Stomach (tissue), 9 donors: ENCODE results near the gene CHST7. TPM values are rescaled to one million over a fixed set of nuclear protein-coding genes. Genes with fewer than 3 reads are reported as not detected.

ENCODE experiments used
- DNase-seq, 2 donors: peaks; one replicate each; pipeline versions ENCODE4 v3.0.0 to v3.0.0-alpha.2; 2013 to 2019
- H3K27ac ChIP-seq, 5 donors: fragments of 200-600 bp in 4 of 5; sonication (generic) in 4 of 5; one replicate each; pipeline ENCODE4 v1.5.1; 2013 to 2019; ENCODE audit warnings: mild to moderate bottlenecking in 1 of 5, moderate library complexity in 1 of 5
- H3K27me3 ChIP-seq, 3 donors: fragments of 200-600 bp; sonication (generic); one replicate each; pipeline ENCODE4 v1.5.1; 2017 to 2019; ENCODE audit warnings: mixed run types in 1 of 3
- H3K36me3 ChIP-seq, 4 donors: fragments of 200-600 bp; sonication (generic); 1 replicate in 3 of 4; 2 replicates in 1 of 4; pipeline ENCODE4 v1.5.1; 2016 to 2019
- H3K4me1 ChIP-seq, 4 donors: fragments of 200-600 bp; sonication (generic); one replicate each; pipeline ENCODE4 v1.5.1; 2016 to 2019
- H3K4me3 ChIP-seq, 4 donors: fragments of 200-600 bp; sonication (generic) in 3 of 4; one replicate each; pipeline ENCODE4 v1.5.1; 2016 to 2019; ENCODE audit warnings: mild to moderate bottlenecking in 1 of 4
- H3K9me3 ChIP-seq, 4 donors: fragments of 200-600 bp; sonication (generic); one replicate each; pipeline ENCODE4 v1.5.1; 2016 to 2019
- CTCF ChIP-seq, 7 experiments: fragments of 450-650 bp in 4 of 7; fragments of 200-600 bp in 3 of 7; sonication (generic) in 3 of 7; IDR thresholded peaks; one replicate each; pipeline ENCODE4 v1.5.1; 2016 to 2019; ENCODE audit warnings: antibody characterized with exemption in 7 of 7, control low read depth in 2 of 7, mild to moderate bottlenecking in 1 of 7
- EP300 ChIP-seq: sonication (generic); formaldehyde crosslinking; IDR thresholded peaks from one replicate; pipeline ENCODE4 v1.6.1; 2017; ENCODE audit warnings: antibody characterized with exemption
- POLR2A ChIP-seq, 4 donors: fragments of 450-650 bp; IDR thresholded peaks; one replicate each; pipeline ENCODE4 v1.6.1; 2016; ENCODE audit warnings: antibody characterized with exemption in 4 of 4, control low read depth in 2 of 4, mild to moderate bottlenecking in 1 of 4, moderate library complexity in 1 of 4
- POLR2AphosphoS5 ChIP-seq, 3 donors: sonication (generic); formaldehyde crosslinking; IDR thresholded peaks; one replicate each; pipeline ENCODE4 v1.6.1; 2016; ENCODE audit warnings: antibody characterized with exemption in 3 of 3
- WGBS, 5 donors: extraction: QIAGEN DNeasy Blood & Tissue Kit in 3 of 5; methylation state at CpG; one replicate each; pipeline versions ENCODE4 v1.1.5 to v1.1.7; 2013 to 2018; 5-methylcytosine and 5-hydroxymethylcytosine counted together
- intact Hi-C: fragments of 100-400 bp; cut with DNase I; formaldehyde crosslinking; loops from one replicate; pipeline ENCODE4 v1.15.1; 2023; ENCODE audit warnings: low total_unique reads
- polyA plus RNA-seq, 3 donors: library from polyadenylated mRNA; stranded (reverse); fragments of 200-250 nt; gene quantifications; one replicate each; pipeline ENCODE4 v1.2.3, GENCODE V29; 2013
- total RNA-seq, 5 donors: library from RNA; depleted of rRNA; stranded (reverse); fragments of >200 nt; gene quantifications; one replicate each; pipeline versions ENCODE4 v1.1.0 to v1.2.3, GENCODE V29; 2014 to 2016
- donor health status: healthy with polysubstance abuse.
- donor health status: Bipolar disorder and iron deficiency.
- donor health status: healthy.

The CHST7 gene
- total and polyA plus RNA-seq, 8 donors: 0.29 to 10.1 (median 2.1) TPM

GRCh38 chrX:46577221-46578005, 3.8 kb downstream of the CHST7 start:
- 68 to 85% (median 74%) methylated on average over 6 to 7 of the region's 7 CpGs for WGBS, 5 donors
- Histone ChIP-seq H3K4me3 (peak overlapping the region in 2 of 4 donors; percentile 4 to 71), H3K27me3 (peaks cover 0 to 18% (median 10%) of the 10 kb centered on the region in 3 donors), H3K4me1 (peaks cover 0 to 34% (median 21%) of the 10 kb centered on the region in 4 donors), H3K27ac (peak overlapping the region in 1 of 5 donors; percentile 8), H3K9me3 (no peaks in the 10 kb centered on the region), H3K36me3 (no peaks in the 10 kb centered on the region)
- TF ChIP-seq CTCF (IDR thresholded peaks at IDR 0.05): no peak
- TF ChIP-seq POLR2A (IDR thresholded peaks at IDR 0.05): no peak
- TF ChIP-seq EP300: no peak
- no peak for TF ChIP-seq POLR2AphosphoS5 (IDR thresholded peaks at IDR 0.05)
- intact Hi-C loops: no loop called here
- no peak for DNase-seq

DNA sequence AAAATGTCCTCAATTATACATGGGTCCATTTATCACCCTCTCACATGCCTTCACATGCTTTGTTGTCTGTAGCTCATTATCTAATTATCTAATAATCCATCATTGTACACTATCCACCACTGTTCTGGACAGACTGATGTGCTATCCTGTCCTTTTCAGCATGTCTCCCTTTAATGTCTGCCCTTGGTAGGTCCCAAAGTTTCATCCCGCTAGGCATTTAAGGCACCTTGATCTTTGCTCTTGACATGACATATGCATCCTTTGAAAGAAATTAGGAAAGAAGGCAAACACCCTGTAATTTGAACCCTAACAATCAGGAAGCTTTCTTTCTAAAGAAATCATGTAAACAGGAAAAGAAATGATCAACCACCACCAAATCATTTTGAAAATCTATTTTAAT, 5.7 kb downstream of the CHST7 start:
- no peak for DNase-seq
- intact Hi-C loops: no loop called here
- WGBS, 5 donors: 88 to 100% (median 93%) methylated on average over 1 of the region's 1 CpG

DNA sequence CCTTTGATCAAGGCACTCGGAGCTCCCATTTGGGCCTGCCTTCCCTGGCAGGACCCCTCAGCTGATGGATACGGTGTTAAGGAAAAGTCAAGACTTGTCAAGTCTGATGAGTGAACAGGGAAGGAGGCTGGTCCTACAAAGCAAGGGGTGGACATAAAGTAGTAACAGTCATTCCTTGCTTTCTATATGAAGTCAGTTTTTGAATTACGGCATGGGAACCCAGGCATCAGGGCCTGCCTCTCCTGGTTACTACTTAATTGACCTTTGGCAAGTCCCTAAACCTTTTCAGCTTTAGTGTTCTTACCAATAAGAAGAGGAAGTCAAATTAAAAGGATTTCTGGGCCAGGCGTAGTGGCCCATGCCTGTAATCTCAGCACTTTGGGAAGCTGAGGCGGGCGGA, 7.0 kb downstream of the CHST7 start:
- intact Hi-C loops: no loop called here
- H3K27me3 ChIP-seq: peaks cover 0 to 3% (median 3%) of the 10 kb centered on the region in 3 donors
- TF ChIP-seq POLR2A (IDR thresholded peaks at IDR 0.05): no peak
- no peak for TF ChIP-seq EP300
- TF ChIP-seq POLR2AphosphoS5 (IDR thresholded peaks at IDR 0.05): no peak
- no peak for TF ChIP-seq CTCF (IDR thresholded peaks at IDR 0.05)
- H3K4me1 ChIP-seq: peaks cover 0 to 11% (median 5%) of the 10 kb centered on the region in 4 donors
- H3K9me3 ChIP-seq: no peaks in the 10 kb centered on the region
- DNase-seq: no peak
- H3K27ac ChIP-seq: no peak overlapping the region
- no peaks in the 10 kb centered on the region for H3K36me3 ChIP-seq
- 91 to 98% (median 95%) methylated on average over 6 of the region's 6 CpGs for WGBS, 5 donors
- H3K4me3 ChIP-seq: no peak overlapping the region

More for the DNA sequence above, 5.7 kb downstream of the CHST7 start:
- no peak for TF ChIP-seq CTCF (IDR thresholded peaks at IDR 0.05)
- no peak for TF ChIP-seq POLR2AphosphoS5 (IDR thresholded peaks at IDR 0.05)
- no peak for TF ChIP-seq POLR2A (IDR thresholded peaks at IDR 0.05)
- no peak for TF ChIP-seq EP300
- H3K27ac ChIP-seq: no peak overlapping the region
- no peak overlapping the region for H3K4me3 ChIP-seq
- H3K4me1 ChIP-seq: peaks cover 0 to 25% (median 18%) of the 10 kb centered on the region in 4 donors
- no peaks in the 10 kb centered on the region for H3K9me3 ChIP-seq
- H3K36me3 ChIP-seq: no peaks in the 10 kb centered on the region
- H3K27me3 ChIP-seq: peaks cover 0 to 16% (median 9%) of the 10 kb centered on the region in 3 donors

DNA sequence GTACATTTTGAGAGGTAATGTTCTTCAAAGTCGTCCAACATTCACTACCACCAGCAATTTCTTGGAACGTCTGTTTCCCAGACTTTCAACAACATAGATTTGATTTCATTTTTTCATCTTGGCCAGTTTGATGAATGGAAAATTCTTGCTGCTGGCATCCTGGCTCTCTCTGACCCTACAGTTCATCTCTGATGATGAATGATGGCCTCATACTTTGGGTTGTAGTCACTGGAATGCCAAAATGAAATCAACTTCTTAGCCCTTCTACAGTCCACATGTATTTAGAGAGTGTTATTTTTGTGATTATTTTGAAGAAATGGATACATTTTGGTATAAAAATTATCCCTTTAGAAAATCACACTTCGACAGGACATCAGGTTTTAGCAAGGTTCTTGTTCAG, 8.8 kb downstream of the CHST7 start:
- Histone ChIP-seq H3K9me3 (no peaks in the 10 kb centered on the region), H3K4me3 (no peak overlapping the region), H3K36me3 (no peaks in the 10 kb centered on the region), H3K4me1 (peaks cover 0 to 9% (median 3%) of the 10 kb centered on the region in 4 donors), H3K27ac (peak overlapping the region in 3 of 5 donors; percentile 18 to 57 (median 38)), H3K27me3 (no peaks in the 10 kb centered on the region)
- no peak for DNase-seq
- WGBS, 5 donors: 66 to 74% (median 73%) methylated on average over 3 of the region's 3 CpGs
- TF ChIP-seq POLR2A (IDR thresholded peaks at IDR 0.05) (no peak), EP300 (no peak), CTCF (IDR thresholded peaks at IDR 0.05) (no peak), POLR2AphosphoS5 (IDR thresholded peaks at IDR 0.05) (no peak)
- intact Hi-C loops: no loop called here
